Skeletal muscle cell (primary cell): ENCODE data around the gene RRN3.
A peak's percentile ranks its signal among the peaks of the same experiment; 100 is the strongest.
"Not testable (repeated sequence)": the region's sequence is repeated elsewhere in the genome, so short reads cannot be mapped to it uniquely, and the experiment has no call there.

Source experiments
- DNase-seq: peaks from one replicate; pipeline ENCODE4 v3.0.0-alpha.2; 2010; ENCODE audit warnings: low read depth
- H3K4me3 ChIP-seq: 2 replicates; pipeline ENCODE4 v1.5.1; 2011; ENCODE audit warnings: low read depth, mild to moderate bottlenecking, control low read depth, low read length, moderate library complexity

RRN3 gene

GRCh38 chr16:15032547-15033308 is 61.3 kb downstream of the RRN3 start:
- no peak for DNase-seq
- no peak overlapping the region for H3K4me3 ChIP-seq

- DNase-seq, result no peak
- no peak overlapping the region for H3K4me3 ChIP-seq
These were observed 62.5 kb downstream of the RRN3 start for GRCh38 chr16:15031586-15031985.

DNA sequence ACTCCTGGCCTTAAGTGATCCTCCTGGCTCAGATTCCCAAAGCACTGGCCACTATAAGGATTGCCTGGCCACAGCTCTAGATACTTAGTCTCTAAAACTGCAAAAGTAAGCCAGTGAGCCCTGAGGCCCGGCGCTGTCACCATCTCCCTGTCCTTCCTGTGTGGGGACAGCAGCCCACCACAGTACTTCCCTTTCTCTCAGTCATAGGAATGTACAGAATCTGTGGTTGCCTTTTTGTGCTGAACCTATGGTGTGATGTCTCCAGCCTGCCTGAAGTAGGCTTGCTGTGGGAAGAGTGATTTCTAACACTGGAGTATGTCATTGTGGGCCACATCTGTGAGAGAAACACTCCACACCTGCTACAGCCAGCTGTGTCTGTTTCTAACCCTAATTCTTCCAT is 62.9 kb downstream of the RRN3 start:
- DNase-seq, result no peak
- no peak overlapping the region for H3K4me3 ChIP-seq

DNA sequence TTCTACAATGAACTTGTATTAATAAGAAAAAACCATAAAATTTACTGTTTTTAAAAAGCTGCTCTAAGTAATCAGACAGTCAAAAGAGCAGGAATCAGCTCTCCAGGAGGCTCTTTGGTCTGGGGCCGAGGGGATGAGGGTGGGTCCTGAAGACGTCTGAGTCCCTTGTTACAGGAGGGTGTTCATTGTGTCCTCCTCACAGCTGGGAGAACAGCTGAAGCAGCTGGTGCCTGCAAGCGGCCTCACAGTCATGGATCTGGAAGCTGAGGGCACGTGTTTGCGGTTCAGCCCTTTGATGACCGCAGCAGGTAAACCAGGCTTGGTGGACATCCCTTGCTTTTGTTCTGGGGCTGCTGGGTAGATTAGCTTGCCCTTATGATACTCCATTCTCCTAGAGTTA is 64.3 kb downstream of the RRN3 start:
- DNase-seq, H3K4me3 ChIP-seq: not testable (repeated sequence)

- H3K4me3 ChIP-seq, result not testable (repeated sequence)
- peak; percentile 64 for DNase-seq
These were observed 65.0 kb downstream of the RRN3 start for GRCh38 chr16:15028801-15029698.

DNA sequence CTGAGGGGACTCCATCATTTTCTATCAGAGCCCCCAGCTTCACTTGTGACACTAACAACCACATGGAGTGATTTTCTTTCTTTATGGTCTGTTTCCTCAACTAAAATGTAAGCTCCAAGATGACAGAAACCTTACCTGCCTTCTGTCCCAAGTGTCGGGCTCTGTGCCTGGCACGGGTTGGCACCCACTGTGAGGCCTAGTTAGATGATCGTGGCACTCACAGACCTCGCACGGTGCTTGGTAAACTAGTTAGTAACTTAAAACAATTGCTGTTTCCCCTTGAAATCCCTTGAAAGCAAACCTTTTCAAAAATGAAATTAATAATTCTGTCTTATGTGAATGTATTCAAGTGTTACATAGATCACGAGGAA is 65.7 kb downstream of the RRN3 start:
- DNase-seq, result not testable (repeated sequence)

DNA sequence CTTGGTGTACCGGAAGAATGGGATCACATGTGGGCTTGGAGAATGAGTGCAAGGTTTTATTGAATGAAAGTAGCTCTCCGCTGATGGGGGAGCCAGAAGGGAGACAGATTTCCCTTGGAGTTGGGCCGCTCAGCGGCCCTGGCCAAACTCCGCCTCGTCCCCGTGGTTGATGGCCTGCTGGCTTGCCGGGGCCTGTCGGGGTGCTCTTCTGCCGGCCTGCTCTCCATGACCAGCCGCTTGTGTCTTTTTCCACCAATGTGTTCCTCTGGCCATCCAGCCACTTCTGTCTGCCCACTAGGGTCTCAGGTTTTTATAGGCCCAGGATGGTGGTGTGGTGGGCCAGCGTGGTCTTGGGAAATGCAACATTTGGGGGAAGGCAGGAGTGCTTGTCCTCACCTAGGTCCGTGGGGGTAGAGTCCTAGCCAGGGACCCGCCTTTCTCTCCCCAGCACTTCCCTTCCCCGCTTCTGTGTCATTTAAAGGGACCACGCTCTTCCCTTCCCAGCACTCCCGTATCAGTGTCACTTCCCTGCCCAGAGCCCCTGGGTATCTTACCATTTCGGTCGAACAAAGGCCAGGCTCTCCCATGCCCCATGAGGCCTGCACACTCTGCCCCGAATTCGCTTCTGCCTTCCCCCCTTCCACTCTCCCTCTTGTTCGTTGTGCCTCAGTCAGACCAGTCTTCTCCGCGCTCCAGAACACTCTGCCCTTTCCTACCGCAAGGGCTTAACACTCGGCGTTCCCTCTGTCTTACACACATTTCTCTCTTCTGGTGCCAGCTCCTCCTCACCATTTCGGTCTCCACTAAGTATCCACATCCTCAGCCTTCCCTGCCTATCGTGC is 66.3 kb downstream of the RRN3 start:
- DNase-seq, H3K4me3 ChIP-seq: not testable (repeated sequence)

More for the DNA sequence above, 65.7 kb downstream of the RRN3 start:
- H3K4me3 ChIP-seq, result not testable (repeated sequence)

- not testable (repeated sequence) for H3K4me3 ChIP-seq, DNase-seq
These were observed 67.0 kb downstream of the RRN3 start for GRCh38 chr16:15027051-15027450.

DNA sequence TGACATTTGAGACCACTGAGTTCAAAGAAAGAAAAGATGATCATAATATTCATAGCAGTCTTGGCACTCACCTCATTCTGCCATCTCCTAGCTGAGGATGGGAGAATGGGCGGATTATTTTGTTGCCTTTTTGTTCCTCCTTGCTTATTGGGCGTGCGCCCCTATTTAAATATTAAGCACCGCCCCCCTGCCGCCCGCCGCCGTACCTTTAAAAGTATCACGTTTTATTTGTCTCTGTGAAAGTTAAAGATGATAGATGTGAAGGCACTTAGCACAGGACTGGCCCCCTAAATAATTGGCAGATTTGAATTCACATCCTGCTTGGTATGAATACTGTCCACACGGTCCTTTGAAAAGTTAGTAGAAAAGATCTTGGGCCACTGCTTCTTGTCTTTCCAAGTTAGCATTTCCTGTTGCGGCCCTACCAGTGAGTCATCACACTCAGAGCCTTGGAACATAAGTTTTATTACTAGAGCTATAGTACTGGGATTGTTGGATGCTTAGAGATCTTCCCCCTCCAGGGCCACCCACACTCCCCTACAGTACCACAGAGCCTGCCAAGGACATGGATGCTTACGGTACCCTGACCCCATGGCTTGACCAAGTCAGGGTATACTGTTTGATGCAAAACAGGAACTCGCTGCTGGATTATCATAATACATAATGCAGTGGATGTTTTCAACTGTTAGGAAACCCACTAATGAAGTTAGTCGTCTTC is 68.7 kb downstream of the RRN3 start:
- DNase-seq, result peak; percentile 66
- not testable (repeated sequence) for H3K4me3 ChIP-seq

DNA sequence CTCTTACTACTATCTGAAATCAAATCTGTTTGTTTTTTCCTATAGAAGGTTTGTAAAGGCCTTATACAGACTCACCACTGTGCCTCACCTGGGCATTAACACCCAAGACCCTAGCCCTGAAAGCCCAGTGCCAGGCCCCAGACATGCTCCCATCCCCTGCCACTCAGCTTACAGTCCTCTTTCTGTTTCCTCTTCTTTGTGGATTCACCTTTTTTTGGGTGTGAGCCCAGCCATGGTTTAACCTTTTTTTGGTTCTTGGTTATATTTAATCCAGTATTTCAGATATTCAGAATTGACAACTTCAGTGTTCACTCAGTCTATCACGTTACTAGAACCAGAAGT is 69.2 kb downstream of the RRN3 start:
- not testable (repeated sequence) for DNase-seq, H3K4me3 ChIP-seq

- DNase-seq, H3K4me3 ChIP-seq: not testable (repeated sequence)
These were observed 70.5 kb downstream of the RRN3 start for GRCh38 chr16:15023381-15024077.

GRCh38 chr16:15022194-15022593 is 71.9 kb downstream of the RRN3 start:
- not testable (repeated sequence) for DNase-seq, H3K4me3 ChIP-seq

DNA sequence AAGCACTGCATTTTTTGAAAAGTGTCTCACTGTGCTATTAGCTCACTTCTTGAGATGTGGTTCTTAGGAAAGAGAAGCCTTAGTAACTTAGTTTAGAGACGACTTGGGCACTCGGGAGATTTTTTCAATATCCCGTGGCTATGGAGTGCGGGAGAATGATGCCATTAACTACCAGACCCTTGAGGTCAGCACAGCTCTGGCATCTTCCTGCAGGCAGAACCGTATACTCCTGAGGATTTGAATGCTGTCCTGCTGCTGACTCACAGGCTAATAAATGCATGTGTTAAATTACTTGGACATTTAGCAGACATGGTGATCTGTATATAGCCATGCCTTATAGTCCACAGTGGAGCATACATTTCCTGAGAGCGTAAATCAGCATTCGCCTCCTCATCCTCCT is 72.6 kb downstream of the RRN3 start:
- H3K4me3 ChIP-seq, result not testable (repeated sequence)
- DNase-seq, result peak; percentile 75

GRCh38 chr16:15016951-15017580 is 77.0 kb downstream of the RRN3 start:
- not testable (repeated sequence) for H3K4me3 ChIP-seq, DNase-seq

DNA sequence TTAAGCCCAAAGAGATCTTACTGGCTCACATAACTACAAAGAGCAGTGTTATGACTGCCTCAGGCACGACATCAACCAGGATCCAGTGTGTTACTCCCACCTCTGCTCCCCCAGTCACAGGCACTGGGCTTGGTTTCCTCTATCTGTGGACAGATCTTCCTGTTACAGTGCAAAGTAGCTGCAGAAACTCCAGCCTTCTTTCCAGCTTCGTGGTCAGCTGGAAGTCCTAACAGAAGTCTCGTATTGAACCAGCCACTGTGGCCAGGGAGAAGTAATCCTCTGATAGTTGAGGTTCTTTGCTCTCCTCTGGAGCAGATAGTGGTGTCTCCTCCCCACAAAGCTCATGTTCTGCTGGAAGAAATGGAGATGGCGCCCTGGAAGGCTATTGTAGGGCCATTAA is 77.7 kb downstream of the RRN3 start:
- not testable (repeated sequence) for DNase-seq, H3K4me3 ChIP-seq

DNA sequence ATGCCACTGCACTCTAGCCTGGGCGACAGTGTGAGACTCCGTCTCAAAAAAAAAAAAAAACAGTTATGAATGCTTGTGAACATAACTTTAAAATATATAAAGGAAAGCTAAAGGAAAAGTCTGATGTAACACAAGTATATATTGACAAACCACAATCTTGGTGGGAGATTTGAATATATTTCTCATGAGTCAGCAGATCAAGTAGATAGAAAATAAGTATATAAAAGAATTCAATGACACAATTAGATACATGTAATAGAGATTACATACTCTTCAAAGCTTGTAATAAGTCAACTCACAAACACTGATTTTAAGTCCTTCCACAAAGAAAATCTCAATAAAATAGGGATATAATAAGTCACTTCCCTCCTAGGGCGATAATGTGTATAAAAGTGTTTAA is 78.4 kb downstream of the RRN3 start:
- DNase-seq, H3K4me3 ChIP-seq: not testable (repeated sequence)

- not testable (repeated sequence) for DNase-seq, H3K4me3 ChIP-seq
These were observed 81.1 kb downstream of the RRN3 start for GRCh38 chr16:15012941-15013340.
